IPS DF 19.7 (cell line): ENCODE measurements around the gene ARHGAP42.

Experiments used
- DNase-seq: peaks from one replicate; pipeline ENCODE4 v3.0.0-alpha.2; 2013; ENCODE audit warnings: low read depth, low spot score

Gene ARHGAP42

DNA sequence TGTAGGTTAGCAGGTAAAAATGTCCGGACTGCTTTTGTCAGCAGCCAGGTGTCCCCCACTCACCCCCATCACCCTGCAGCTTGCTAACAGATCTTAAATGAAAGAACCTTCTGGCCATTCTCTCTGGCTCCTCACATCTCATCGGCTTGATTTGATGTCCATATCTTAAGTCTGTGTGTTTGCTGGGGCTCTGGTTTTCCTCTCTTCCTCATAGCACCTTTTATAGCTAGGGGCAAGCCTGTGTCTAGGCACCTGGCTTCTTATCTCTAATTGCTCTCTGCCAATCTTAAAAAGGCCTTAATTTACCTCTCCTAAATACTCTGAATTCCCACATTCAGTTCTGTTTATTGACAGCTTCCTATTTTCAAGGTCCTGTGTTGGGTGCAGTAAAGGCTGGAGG lies 72.0 kb downstream of the ARHGAP42 start:
- no peak for DNase-seq

DNA sequence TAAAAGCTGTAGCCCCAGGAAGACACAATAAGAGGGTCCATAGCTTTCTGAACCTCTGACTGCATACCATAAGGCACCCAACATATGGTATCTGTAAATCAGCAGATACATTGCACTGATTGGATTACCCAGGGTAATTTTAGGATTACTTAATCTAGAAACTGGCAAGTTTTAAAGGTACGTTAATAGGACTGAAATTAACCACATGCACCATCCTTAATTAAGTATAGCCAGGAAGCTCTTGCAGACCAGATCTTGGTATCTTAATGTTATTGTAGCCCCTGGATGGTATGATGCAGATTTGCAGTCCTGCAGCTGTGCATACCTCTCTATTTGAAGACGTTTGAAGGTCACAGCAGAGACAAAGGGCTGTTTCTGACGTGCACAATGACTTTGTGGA lies 72.8 kb downstream of the ARHGAP42 start:
- DNase-seq, result no peak

DNA sequence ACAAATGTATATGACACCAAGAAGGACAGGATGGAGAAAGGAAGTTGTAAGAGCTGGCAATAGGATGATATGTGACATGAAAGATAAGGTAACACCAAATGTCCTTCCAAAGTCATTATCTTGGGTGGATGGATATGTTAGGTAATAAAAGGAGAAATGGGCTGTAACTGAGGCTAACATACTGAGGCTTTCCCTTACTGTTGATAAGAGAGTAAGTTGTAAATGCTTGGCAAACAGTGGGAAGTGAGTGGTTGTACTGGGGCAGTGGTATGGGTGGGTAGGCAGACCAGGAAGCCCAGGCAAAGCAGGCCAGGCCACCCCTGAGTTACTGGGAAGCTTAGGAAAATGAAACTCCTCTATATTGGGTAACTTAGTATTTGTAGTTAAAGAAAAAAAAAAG lies 73.7 kb downstream of the ARHGAP42 start:
- no peak for DNase-seq

DNA sequence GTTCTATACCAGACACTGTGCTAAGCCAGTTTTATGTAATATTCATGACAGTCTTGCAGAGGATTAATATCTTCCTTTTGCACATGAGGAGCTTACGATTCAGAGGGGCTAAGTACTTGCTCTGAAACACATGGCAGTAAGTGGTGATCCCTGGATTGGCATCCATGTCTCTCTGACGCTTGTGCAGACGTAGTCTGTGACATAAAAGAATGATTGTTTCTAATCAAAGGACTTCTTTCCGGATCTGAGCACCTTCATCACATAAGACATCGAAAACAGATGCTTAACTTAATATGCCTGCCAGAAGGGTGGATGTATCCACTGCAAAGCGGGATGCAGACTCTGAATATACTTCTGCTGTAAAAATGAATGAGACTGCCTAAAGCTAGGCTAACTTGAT lies 74.8 kb downstream of the ARHGAP42 start:
- no peak for DNase-seq

DNA sequence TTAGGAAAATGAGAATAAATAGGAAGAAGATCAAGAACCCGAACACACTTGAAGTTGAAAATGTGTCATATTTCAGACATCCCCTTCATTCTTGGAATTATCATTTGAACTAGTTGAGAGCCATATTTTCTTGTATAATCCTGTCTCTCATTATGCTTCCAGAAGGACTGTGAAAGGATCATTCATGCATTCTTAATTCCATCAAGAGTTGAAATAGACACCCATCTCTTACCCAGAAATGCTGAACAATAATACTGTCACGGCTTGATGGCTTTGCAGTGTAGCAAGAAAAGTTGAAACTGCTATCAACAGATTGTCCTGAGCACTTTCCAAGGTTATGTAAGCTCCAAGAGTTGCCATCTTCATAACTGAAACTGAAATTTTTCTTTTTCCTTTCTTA lies 79.7 kb downstream of the ARHGAP42 start:
- no peak for DNase-seq

DNA sequence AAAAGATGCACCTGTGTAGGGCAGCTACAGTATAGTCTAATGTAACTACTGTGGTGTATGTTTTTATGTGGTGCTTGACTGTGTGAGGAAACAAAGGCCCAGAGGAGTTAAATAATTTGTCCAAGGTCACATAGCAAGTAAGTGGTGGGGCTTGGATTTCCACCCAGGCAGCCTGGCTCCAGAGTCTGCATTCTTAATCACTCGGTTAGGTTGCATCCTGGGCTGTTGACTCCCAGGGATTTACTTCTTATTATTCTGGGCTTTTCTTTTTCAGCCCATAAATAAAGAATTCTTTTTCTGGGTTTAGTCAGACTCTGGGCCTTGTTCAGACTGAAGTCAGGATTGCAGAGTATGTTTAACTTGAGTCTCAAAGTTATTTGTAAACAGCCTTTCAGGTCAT lies 82.1 kb downstream of the ARHGAP42 start:
- no peak for DNase-seq

DNA sequence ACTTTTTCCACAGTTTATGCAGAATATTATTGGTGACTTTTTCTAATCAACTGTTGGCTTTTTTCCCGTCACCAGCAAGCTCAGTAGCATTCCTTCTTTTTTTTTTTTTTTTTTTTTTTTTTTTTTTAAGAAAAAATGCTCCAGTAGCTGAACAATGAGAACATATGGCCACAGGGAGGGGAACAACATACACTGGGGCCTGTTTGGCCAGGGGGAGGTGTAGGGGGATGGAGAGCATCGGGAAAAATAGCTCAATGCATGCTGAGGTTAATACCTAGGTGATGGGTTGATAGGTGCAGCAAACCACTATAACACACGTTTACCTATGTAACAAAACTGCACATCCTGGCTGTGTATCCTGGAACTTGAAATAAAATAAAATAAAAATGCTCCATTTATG lies 82.5 kb downstream of the ARHGAP42 start:
- DNase-seq, result no peak

DNA sequence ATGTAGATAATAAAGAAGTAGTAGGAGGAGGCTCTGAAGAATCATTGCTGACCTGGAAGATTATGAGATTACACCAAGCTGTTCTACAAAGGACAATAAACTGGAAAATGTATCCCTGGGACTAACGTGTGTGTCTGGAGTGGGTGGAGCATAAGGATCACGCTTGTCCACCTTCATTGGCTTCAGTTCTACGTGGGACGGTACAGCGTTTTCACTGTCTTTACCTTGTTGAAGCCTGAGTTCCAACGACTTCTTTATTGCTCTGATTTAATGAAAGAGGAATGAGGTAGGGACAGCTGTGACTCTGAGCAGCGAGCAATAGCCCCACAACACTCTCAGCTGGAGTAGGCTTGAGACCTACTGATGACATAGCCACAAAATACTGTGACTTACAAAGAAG lies 87.0 kb downstream of the ARHGAP42 start:
- DNase-seq, result no peak

DNA sequence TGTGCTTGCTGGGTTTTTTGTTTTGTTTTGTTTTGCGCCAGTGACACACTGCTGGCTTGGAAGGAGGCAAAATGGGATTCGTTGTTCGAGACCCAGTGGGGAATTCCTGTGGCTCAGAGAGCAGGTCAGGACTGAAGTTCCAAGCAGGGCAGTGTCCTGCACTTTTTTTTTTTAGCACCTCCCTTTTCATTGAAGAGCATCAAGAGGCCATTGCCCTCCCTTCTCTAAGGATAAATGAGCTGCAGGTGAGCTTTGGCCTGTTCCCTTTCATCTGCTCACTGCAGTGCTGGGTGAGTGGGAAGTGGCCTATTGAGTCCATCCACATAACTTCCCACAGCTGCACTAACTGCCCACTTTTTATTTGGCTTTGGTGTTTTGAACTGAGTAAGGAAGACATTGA lies 87.8 kb downstream of the ARHGAP42 start:
- DNase-seq, result no peak

DNA sequence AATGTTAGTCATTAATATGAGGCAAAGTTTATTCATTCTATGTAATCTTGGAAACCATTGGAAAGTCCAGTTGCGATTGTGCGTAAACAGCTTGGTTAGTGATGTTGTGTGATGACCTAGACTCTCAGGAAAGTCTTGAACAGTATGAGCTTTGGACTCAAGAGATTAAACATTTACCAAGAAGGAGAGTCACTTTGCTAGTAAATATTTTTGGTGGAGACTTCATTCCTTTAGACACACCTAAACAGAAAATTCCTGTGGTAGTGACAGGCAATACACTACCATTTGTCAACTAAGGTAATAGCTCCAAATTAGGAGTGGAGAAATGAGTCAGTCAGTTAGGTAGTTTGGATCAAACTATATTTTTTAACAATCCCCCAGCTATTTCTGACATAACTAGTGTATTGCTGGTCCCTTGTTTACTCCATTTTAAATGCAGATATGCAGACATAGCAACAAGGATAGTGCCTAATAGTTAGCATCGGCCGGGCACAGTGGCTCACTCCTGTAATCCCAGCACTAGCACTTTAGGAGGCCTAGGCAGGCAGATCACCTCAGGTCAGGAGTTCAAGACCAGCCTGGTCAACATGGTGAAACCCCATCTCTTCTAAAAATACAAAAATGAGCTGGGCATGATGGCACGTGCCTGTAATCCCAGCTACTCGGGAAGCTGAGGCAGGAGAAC lies 89.3 kb downstream of the ARHGAP42 start:
- DNase-seq, result no peak

DNA sequence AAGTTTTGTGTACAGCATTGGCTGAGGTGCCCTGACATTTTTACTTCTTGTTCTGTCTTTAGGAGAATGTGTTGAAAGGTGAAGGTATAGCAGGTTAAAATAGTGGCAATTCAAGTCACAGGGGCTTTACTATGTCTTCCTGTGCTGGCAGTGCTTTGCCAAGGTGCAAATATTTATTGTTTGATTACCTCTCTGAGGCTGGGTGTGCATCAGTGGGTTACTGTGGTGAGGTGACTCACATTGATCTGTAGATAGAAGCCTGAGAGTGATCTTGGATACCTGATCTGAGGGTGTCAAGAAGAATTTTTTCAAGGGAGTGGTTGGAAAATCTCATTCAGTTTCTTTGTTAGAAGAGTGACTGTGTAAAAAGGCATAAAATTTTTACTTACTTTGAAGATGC lies 90.0 kb downstream of the ARHGAP42 start:
- no peak for DNase-seq

DNA sequence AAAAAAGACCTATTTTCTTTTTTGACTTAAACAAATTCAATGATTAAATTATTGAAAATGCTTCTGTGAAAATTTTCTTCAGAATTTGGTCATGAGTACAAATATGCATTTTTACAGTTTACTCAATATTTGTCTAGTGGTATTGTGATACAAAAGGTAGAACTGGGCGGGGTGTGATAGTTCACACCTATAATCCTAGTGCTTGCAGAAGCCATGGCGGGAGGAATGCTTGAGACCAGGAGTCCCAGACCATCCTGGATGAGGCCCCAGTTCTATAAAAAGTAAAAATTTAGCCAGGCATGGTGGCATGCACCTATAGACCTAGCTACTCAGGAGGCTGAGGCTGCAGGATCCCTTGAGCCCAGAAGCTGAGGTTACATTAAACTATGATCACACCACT lies 90.6 kb downstream of the ARHGAP42 start:
- DNase-seq, result no peak

DNA sequence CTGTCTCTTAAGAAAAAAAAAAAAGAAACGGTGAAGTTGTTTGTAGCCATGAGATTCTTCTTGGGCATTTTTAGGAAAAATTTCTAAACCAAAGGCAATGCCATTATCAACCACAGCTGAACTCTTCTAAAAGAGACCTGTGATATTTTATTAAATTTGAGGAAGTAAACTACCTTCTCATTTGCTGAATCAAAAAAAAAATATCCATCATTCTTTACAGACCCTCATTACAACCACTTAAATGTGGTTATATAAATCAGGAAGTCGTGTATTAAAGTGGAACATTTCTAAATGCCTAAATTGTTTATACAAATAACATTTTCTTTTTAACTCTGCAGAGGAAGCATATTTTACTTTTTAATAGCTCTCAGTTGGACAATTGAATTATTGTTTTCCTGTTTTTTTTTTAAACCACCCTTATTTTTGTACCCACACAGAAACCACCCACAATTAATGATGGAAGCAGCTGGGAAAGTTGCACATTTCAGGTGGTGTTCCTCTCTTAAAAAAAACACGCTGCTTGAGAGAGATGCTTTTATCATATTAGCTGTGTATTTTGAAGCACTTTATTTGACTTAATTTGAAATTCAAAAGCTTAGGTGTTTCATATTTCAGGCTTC lies 91.2 kb downstream of the ARHGAP42 start:
- no peak for DNase-seq

DNA sequence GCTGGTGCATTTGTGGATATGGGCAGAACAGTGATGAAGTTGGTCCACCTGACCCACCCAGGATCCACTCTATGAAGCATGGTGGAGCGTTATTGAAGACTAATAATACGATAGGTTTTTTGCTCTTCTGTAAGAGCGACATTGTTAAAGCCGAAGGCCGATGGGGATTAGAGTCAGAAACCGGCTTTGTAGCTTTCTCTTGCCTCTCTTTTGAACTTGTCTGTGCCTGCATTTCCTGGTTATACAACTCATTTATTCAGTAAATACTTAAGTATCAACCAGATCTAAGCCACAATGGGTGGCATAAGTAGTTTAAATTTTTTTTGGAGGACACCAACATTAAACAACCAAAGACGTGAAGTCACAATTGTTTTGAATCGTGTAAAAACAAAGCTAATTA lies 93.4 kb downstream of the ARHGAP42 start:
- DNase-seq, result no peak

DNA sequence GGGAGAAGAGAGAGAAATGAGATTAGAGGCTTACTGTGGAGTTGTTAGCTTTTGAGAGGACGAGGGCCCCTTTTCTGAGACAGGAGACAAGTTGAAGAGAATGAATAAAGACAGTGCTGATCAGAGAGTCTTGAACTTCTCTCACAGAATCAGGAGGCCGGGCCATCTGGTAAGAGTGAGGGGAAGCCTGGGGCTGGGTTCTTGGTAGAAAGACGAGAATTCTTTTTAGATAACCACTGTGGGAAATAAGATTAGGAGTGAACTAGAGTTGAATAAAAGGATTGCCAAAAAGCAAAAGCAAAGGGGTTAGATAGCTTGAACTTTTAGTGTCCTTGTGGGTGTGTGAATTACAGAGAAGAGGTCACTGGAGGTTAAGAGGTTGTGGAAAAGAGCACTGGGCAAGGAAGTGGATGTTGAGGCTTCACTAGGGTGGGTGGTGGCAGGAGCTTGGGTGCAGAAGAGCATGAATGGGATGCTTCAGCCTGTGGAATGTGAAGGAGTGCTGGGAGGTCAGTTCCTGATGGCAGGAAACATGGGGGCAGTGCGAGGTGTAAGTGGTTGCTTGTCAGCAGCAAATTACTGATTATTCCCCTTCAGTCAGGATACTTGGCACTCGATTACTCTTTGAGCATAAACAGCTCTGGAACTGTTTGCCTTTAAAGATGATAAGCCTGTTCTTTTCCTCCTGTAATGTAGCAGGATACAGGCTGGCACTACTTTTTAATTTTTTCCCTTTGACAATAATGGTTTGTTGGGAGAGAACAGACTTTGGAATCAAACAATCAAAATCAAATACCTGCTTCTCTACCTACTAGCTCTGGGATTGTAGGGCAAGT lies 98.3 kb downstream of the ARHGAP42 start:
- no peak for DNase-seq

DNA sequence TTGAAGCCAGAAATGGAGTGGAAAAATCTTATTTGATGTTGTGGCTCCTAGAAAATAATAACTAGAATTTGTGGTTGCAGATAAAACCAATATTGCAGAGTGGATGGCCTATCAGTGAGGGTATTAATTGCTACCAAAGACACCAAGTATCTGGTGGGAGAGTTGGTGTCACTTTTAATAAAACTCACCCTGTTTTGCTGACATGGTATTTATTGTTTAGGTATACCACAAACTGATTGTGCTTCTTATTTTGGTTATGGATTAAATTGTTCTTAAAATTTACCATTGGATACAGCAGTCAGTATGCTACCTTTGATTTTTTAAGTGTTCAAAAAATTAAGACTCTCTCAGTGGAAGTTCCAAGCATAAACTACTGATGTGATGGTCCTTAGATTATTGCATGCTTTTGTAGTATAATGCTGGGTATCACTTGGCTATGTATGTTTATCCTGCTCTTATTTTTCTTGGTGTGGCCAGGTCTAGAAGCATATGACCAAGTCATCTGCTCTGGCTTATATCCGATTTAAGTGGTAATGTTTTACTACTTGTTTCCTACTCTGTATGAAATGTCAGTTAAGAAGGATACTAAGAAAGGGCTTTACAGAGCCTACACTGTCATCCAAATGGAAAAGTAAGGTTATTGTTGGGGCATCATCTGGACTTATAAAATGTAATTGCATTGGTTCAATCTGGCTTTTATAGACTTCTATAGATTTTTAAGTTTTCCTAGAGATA lies 101.6 kb downstream of the ARHGAP42 start:
- DNase-seq, result no peak

DNA sequence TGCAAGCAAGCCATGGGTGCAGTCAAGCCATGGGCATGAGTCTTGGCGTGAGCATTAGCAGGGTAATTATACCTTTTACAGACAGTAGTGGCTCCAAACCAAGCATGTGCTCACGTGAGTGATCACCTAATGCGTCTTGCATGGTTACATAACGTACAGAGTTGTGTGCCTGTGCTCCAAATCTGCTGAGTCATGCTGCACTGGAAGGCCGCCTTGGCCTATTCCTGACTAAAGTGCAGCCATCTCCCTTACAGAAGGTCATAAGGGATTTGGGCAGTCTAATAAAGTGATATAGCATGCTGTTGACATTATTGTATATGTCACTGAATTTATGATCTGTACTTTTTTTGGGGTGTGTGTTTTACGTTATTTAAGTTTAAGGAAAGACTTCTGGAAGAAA lies 102.4 kb downstream of the ARHGAP42 start:
- no peak for DNase-seq

DNA sequence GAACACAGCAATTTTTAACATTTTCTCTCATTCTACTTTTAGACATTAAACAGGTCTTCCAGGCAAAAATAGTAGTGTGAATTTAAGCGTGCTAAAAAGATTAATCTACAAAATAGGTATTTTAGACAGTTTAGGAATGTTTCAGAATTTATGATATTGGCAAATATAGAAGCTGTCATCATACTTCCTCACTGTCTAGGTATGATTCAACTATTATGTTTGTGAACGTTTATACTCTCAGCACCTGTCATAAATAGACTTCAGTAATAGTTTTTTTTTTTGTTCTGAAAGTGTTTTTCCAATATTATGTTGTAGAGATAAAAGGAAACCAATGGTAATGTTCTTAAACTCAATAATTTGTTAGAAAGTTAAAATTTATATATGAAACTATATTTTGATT lies 103.0 kb downstream of the ARHGAP42 start:
- no peak for DNase-seq

DNA sequence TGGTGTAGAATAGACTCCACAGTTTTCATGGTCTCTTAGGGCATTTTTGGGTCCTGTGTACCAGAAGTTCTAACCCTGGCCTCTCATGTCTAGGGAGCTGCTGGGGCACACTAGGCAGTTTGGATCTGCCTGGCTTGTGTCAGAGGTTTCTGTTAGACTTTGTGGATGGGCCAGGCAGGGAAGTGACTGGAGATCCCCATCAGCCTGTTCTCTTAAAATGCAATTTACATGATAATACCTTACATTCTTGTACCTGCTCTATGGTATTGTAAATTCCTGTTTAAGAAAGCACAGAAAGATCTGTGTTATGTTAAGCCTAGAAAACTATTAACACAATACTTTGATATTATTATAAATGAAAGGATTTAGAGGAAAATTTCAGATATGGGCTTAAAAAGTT lies 104.0 kb downstream of the ARHGAP42 start:
- DNase-seq, result peak; percentile 71

DNA sequence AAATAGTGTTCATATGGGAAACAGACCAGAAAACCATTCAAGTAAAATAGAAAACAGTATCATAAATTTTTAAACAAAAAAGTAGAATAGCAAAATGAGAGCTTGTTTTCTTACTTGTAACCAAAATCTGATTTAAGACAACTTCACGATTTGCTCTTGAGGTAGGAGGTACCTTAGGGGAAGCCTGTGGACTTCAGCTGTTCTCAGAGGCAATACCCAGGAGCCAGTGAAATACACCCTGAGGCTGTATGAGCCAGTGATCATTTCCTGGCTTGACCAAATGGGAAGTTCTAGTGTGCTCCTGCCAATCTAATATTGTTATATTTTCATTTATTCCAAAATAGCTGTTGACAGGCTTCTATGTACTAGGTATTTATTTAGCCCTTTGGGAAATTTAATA lies 104.8 kb downstream of the ARHGAP42 start:
- peak; percentile 35 for DNase-seq

DNA sequence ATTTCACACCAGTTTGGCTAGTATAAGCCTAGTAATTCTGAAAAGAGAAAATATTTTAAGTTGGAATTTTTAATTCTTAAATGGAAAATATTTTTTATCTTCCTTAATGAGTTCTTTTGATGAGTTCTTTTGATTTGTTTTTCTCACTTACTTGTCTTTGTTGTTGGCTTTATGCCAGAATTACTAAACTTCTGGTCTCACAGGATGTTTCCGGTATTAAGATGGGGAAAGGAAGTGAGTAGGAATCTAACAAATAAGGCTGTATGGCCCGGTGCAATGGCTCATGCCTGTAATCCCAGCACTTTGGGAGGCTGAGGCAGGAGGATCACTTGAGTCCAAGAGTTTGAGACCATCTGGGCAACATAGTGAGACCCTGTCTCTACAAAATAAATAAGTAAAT lies 106.4 kb downstream of the ARHGAP42 start:
- no peak for DNase-seq

DNA sequence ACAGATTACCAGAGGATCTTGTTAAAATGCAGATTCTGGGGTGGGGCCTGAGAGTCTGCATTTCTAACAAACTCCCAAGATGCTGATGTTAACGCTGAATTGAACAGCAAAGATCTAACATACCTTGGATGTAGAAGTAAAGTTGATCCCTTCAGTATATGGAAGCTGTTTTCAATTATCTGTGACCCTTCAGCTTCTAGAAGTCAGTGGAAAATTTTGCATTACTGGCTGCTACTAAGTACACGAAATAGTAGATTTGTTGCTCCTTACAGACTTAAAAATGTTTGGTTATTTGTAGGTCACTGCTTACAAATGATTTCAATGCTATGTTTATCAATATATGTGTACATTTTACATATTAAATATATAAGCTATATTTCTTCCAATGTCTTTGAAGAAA lies 107.4 kb downstream of the ARHGAP42 start:
- no peak for DNase-seq
